ENCODE measurements around the gene CREB3L1. TPM values are rescaled to one million over a fixed set of nuclear protein-coding genes. Genes with fewer than 3 reads are reported as not detected.

The CREB3L1 gene
- total and polyA plus RNA-seq, 10 donors = 0.28 to 8.9 (median 2.8) TPM

DNA sequence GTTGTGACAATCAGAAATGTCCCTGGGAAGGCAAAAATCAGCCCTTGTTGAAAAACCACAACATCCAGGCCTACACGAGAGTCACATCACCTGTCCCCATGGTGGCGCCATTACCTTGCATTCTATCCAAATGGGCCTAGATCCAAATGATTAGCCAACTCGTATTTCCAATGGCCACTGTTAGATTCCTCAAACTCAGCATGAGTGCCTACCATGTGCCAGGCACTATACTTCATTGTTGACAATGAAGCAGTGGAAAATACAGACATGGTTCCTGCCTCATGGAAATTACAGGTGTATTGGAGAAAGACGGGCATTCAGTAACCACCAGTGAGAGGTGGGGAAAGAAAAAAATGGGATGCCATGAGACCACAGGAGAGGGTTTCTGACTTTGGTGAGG lies 29.8 kb upstream of the CREB3L1 start:
- no peak for DNase-seq
- intact Hi-C loops (cut with DNase I; ENCODE audit: low total_unique reads) = no loop called here

DNA sequence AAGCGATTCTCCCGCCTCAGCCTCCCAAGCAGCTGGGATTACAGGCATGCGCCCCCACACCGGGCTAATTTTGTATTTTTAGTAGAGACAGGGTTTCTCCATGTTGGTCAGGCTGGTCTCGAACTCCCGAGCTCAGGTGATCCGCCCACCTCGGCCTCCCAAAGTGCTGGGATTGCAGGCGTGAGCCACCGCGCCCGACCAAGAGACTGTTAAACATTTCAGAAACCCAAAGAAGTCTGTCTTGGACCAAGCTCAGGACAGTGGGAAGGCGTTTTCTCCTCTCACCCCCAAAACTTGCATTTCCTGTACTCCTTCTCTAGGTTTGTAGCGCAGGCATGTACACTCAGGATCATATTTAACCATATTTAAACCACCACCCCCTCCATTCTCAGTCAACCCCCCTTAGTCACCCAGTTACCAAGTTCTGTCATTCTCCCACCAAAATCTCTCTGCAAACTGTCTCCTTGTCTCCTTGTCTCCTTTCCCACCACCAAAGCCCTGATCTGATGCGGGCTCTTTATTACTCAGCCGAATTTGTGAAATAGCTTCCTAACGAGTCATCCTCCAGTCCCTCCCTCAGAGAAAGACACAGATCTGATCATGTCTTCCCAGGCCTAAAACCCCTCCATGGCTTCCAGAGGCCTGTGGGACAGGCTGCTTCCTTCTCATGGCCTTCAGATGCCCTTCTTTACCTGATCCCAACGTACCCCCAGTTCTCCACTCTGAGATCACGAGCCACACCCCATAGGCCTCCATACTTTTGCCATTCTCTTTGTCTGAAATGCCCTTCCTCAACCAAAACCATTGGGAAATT lies 29.0 kb upstream of the CREB3L1 start:
- H3K27me3 ChIP-seq (replicated peaks in 1 of 7) = no peaks in the 10 kb centered on the region
- TF ChIP-seq POLR2AphosphoS5 (IDR thresholded peaks at IDR 0.05) (no peak), POLR2A (IDR thresholded peaks at IDR 0.05) (no peak)
- TF ChIP-seq, protein P1, sequence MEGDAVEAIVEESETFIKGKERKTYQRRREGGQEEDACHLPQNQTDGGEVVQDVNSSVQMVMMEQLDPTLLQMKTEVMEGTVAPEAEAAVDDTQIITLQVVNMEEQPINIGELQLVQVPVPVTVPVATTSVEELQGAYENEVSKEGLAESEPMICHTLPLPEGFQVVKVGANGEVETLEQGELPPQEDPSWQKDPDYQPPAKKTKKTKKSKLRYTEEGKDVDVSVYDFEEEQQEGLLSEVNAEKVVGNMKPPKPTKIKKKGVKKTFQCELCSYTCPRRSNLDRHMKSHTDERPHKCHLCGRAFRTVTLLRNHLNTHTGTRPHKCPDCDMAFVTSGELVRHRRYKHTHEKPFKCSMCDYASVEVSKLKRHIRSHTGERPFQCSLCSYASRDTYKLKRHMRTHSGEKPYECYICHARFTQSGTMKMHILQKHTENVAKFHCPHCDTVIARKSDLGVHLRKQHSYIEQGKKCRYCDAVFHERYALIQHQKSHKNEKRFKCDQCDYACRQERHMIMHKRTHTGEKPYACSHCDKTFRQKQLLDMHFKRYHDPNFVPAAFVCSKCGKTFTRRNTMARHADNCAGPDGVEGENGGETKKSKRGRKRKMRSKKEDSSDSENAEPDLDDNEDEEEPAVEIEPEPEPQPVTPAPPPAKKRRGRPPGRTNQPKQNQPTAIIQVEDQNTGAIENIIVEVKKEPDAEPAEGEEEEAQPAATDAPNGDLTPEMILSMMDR (IDR thresholded peaks at IDR 0.05 in 8 of 11, conservative IDR thresholded peaks at IDR 0.05 in 3 of 11) = no peak
- WGBS, 5 donors = 85 to 93% (median 87%) methylated on average over 19 of the region's 19 CpGs
- no peak for DNase-seq
- H3K9me3 ChIP-seq = no peaks in the 10 kb centered on the region
- H3K4me1 ChIP-seq = peaks cover 0 to 7% (median 5%) of the 10 kb centered on the region in 6 donors
- no peaks in the 10 kb centered on the region for H3K36me3 ChIP-seq
- intact Hi-C loops (cut with DNase I; ENCODE audit: low total_unique reads) = no loop called here
- no peak overlapping the region for H3K4me3 ChIP-seq
- no peak overlapping the region for H3K27ac ChIP-seq

More for the DNA sequence above, 29.8 kb upstream of the CREB3L1 start:
- H3K27ac ChIP-seq = no peak overlapping the region
- WGBS, 5 donors = 57 to 84% (median 70%) methylated on average over 4 of the region's 4 CpGs
- no peaks in the 10 kb centered on the region for H3K27me3 ChIP-seq (replicated peaks in 1 of 7)
- no peaks in the 10 kb centered on the region for H3K36me3 ChIP-seq
- no peak for TF ChIP-seq POLR2AphosphoS5 (IDR thresholded peaks at IDR 0.05)
- TF ChIP-seq, protein P1 (IDR thresholded peaks at IDR 0.05 in 8 of 11, conservative IDR thresholded peaks at IDR 0.05 in 3 of 11) = peak in 3 of 11 experiments; percentile 16 to 41 (median 39)
- H3K4me3 ChIP-seq = no peak overlapping the region
- peaks cover 0 to 15% (median 12%) of the 10 kb centered on the region in 6 donors for H3K4me1 ChIP-seq
- no peaks in the 10 kb centered on the region for H3K9me3 ChIP-seq

DNA sequence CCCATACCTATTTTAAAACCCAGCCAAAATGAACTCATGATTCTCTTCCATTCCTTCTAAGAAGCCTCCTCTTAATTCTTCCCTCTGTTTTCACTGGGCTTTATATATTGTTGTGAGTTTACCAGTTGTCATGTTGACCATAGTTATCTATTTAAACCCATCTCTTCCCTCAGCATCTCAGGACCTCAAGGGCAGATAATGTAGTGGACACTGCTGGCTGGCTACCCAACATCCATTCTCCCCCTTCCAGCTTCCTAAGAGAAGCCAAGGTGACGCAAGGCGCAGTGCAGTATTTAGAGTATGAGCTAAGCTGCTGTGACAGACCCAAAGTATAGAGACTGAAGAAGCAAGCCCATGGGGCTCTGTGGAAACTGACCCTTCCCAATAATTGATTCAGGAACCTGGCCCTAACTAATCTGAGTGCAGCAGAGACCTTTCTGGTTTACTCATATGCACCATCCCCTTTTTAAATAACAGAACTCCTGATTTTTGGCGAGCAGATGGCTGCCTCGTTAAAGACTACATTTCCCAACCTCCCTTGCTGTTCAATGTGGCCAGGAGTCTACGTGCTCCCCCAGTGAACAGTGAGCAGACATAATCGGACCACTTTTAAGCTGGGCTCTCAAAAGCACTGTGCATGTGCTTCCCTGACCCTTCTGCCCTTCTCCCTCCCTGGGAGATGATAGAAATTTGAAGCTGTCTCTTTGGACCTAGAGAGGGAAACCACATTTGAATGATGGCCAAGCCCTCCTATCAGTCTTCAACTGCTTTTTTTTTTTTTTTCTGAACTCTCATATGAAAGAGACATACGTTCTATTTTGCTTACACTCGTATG lies 28.1 kb upstream of the CREB3L1 start:
- TF ChIP-seq, protein P1 (IDR thresholded peaks at IDR 0.05 in 8 of 11, conservative IDR thresholded peaks at IDR 0.05 in 3 of 11) = no peak
- TF ChIP-seq POLR2A (IDR thresholded peaks at IDR 0.05) (no peak), POLR2AphosphoS5 (IDR thresholded peaks at IDR 0.05) (no peak)
- H3K27ac ChIP-seq = no peak overlapping the region
- no peaks in the 10 kb centered on the region for H3K9me3 ChIP-seq
- no peaks in the 10 kb centered on the region for H3K36me3 ChIP-seq
- no peak overlapping the region for H3K4me3 ChIP-seq
- no peaks in the 10 kb centered on the region for H3K4me1 ChIP-seq
- 50 to 70% (median 58%) methylated on average over 8 of the region's 8 CpGs for WGBS, 5 donors
- DNase-seq = no peak
- H3K27me3 ChIP-seq (replicated peaks in 1 of 7) = no peaks in the 10 kb centered on the region
- intact Hi-C loops (cut with DNase I; ENCODE audit: low total_unique reads) = no loop called here
